Coronary artery (tissue), 2 donors: ENCODE data around the gene COMMD2.

Experiments
- DNase-seq: peaks from one replicate; pipeline ENCODE4 v3.0.0-alpha.2; 2017; ENCODE audit warnings: low spot score
- H3K27ac ChIP-seq, 2 donors: fragments of 200-600 bp; sonication (generic); one replicate each; pipeline ENCODE4 v1.5.1; 2016 to 2019
- H3K4me3 ChIP-seq: fragments of 200-600 bp; sonication (generic); 2 replicates; pipeline ENCODE4 v1.5.1; 2016; ENCODE audit warnings: mild to moderate bottlenecking, moderate library complexity
- TF ChIP-seq, protein P1 (sequence below): fragments of 200-600 bp; sonication (generic); IDR thresholded peaks from one replicate; pipeline ENCODE4 v1.5.1; 2019; ENCODE audit warnings: antibody characterized with exemption

COMMD2 gene

DNA sequence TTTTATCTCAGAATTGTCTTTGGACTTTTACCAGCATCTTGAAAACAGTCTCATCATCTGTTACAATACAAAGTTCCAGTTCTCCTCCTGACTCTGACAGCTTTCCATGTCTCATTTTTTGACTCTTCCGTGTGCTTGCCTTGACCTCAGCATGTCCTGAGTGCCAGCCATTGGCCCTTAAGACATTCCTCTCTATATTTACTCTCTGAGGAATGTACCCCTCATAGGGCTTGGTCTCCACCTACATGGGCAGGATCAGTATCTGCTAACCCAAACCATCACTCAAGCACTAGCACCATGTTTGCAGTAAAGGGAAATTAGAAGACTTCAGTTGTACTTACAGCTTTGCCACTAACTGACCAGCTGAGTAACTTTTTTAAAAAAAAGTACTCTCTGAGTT lies 23.9 kb upstream of the COMMD2 start:
- DNase-seq, result no peak
- H3K4me3 ChIP-seq, result no peak overlapping the region
- TF ChIP-seq, protein P1, sequence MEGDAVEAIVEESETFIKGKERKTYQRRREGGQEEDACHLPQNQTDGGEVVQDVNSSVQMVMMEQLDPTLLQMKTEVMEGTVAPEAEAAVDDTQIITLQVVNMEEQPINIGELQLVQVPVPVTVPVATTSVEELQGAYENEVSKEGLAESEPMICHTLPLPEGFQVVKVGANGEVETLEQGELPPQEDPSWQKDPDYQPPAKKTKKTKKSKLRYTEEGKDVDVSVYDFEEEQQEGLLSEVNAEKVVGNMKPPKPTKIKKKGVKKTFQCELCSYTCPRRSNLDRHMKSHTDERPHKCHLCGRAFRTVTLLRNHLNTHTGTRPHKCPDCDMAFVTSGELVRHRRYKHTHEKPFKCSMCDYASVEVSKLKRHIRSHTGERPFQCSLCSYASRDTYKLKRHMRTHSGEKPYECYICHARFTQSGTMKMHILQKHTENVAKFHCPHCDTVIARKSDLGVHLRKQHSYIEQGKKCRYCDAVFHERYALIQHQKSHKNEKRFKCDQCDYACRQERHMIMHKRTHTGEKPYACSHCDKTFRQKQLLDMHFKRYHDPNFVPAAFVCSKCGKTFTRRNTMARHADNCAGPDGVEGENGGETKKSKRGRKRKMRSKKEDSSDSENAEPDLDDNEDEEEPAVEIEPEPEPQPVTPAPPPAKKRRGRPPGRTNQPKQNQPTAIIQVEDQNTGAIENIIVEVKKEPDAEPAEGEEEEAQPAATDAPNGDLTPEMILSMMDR, result no peak
- H3K27ac ChIP-seq, result no peak overlapping the region

DNA sequence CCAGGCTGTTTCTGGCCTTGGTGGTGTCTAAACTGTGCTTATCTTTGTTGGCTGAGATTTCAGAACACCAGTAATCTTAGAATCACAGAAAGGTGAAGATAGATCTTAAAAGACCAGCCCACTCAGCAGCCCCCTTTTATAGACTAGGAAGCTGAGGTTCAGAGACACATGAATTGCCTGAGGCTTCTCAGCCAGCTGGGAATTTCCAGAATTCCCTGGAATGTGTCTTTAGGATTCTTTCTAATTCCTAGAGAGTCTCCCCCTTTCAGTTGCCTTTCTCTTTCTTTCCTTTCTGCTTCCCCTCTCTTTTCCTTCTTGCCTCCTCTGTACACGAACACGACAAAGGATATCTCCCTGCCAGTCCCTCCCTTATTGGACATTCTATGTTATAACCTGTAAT lies 20.6 kb upstream of the COMMD2 start:
- TF ChIP-seq, protein P1, result no peak
- H3K27ac ChIP-seq, result no peak overlapping the region
- DNase-seq, result no peak

DNA sequence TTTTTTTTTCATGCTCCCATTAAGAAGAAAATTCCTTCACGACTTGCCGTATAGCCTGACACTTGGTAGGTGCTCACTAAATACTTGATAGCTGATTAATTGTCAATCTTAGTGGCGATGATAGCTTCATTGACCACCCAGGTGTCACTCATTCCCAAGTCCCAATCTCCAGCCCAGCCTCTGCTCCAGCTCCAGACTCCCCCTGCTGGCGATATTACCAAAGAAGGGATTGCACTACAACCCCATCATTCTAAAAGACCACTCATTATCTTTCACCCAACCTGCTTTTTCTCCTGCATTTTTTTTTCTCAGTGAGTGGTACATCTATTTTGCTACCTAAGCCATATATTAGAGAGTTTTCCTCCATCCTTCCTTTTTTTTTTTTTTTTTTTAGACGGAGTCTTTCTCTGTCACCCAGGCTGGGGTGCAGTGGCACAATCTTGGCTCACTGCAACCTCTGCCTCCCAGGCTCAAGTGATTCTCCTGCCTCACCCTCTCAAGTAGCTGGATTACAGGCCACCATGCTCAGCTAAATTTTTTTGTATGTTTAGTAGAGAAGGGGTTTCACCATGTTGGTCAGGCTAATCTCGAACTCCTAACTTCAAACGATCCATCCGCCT lies 19.5 kb upstream of the COMMD2 start:
- no peak for DNase-seq
- TF ChIP-seq, protein P1, result peak; percentile 46
- Histone ChIP-seq H3K4me3 (no peak overlapping the region), H3K27ac (no peak overlapping the region)

More for the DNA sequence above, 20.6 kb upstream of the COMMD2 start:
- no peak overlapping the region for H3K4me3 ChIP-seq

GRCh38 chr3:149770246-149770645 lies 18.0 kb upstream of the COMMD2 start:
- Histone ChIP-seq H3K4me3 (no peak overlapping the region), H3K27ac (no peak overlapping the region)
- TF ChIP-seq, protein P1, result no peak
- no peak for DNase-seq

DNA sequence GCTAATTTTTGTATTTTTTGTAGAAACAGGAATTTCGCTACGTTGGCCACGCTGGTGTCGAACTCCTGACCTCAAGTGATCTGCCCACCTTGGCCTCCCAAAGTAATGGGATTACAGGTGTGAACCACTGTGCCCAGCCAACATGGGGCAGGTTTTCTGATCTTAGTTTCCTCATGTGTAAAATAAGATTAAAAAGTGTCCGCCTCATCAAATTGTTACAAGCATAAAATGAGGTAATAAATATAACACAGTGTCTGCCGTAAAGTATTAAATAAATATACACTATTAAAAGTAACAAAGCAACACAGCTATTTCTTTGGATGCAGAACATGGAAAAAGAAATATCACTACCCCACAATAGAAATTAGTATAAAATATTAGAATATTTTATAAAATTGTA lies 16.4 kb upstream of the COMMD2 start:
- H3K27ac ChIP-seq, result no peak overlapping the region
- TF ChIP-seq, protein P1, result no peak
- no peak for DNase-seq
- no peak overlapping the region for H3K4me3 ChIP-seq

DNA sequence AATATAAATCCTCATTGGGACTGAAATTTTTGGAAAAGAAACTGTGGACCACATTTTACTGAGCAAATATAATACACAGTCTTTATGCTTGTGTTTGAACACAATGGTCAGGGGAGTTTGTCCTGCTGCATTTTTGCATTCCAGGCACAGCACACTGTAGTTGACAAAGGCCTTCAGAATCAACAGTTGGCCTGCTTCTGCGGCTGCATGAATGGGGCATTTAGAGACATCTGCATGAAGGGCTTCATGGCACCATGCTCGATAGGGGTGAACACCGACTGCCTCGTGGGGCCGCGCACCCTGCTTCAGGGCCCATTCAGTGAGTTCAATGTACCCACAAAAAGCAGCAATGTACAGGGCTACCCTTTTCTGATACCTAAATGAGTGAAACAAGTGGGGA lies 15.4 kb upstream of the COMMD2 start:
- Histone ChIP-seq H3K27ac (no peak overlapping the region), H3K4me3 (no peak overlapping the region)
- no peak for DNase-seq
- TF ChIP-seq, protein P1, result no peak

GRCh38 chr3:149765762-149766334 lies 13.6 kb upstream of the COMMD2 start:
- TF ChIP-seq, protein P1, result peak; percentile 31
- DNase-seq, result no peak

More at GRCh38 chr3:149765762-149766334, 13.6 kb upstream of the COMMD2 start:
- H3K4me3 ChIP-seq, result no peak overlapping the region
- H3K27ac ChIP-seq, result no peak overlapping the region
